H9 (cell line): ENCODE results near the gene PACSIN3. TPM values are rescaled to one million over a fixed set of nuclear protein-coding genes. Genes with fewer than 3 reads are reported as not detected.
A peak's percentile ranks its signal among the peaks of the same experiment; 100 is the strongest.

Source experiments
- DNase-seq: peaks from one replicate; pipeline ENCODE4 v3.0.0-alpha.2; 2017
- H2AFZ ChIP-seq: one replicate; pipeline ENCODE4 v1.6.1; 2013; ENCODE audit warnings: mild to moderate bottlenecking, low read length, control low read depth, moderate library complexity
- H2AK5ac ChIP-seq: 2 replicates; pipeline ENCODE4 v1.6.1; 2013; ENCODE audit warnings: low read length, control low read depth, mixed read lengths; ENCODE audit not compliant: insufficient read length
- H2BK120ac ChIP-seq: one replicate; pipeline ENCODE4 v1.6.1; 2013; ENCODE audit warnings: low read depth, mild to moderate bottlenecking, low read length, control low read depth, inconsistent platforms; ENCODE audit not compliant: poor library complexity, severe bottlenecking
- H2BK12ac ChIP-seq: 2 replicates; pipeline ENCODE4 v1.6.1; 2013; ENCODE audit warnings: low read length, control low read depth, mixed read lengths, low read depth; ENCODE audit not compliant: insufficient read length
- H2BK15ac ChIP-seq: 2 replicates; pipeline ENCODE4 v1.6.1; 2013; ENCODE audit warnings: low read depth, low read length, control low read depth
- H2BK20ac ChIP-seq: one replicate; pipeline ENCODE4 v1.6.1; 2013; ENCODE audit warnings: low read depth, mild to moderate bottlenecking, low read length, control low read depth, inconsistent platforms; ENCODE audit not compliant: poor library complexity, severe bottlenecking
- H2BK5ac ChIP-seq: 2 replicates; pipeline ENCODE4 v1.6.1; 2013; ENCODE audit warnings: low read length, control low read depth, mixed read lengths; ENCODE audit not compliant: insufficient read length
- H3K14ac ChIP-seq: 2 replicates; pipeline ENCODE4 v1.6.1; 2013; ENCODE audit warnings: low read length, control low read depth; ENCODE audit not compliant: insufficient read depth
- H3K18ac ChIP-seq: 2 replicates; pipeline ENCODE4 v1.6.1; 2013; ENCODE audit warnings: low read depth, mild to moderate bottlenecking, mixed read lengths, low read length, control low read depth; ENCODE audit not compliant: insufficient read length
- H3K23ac ChIP-seq: 2 replicates; pipeline ENCODE4 v1.6.1; 2013; ENCODE audit warnings: low read length, control low read depth, mixed read lengths, low read depth; ENCODE audit not compliant: insufficient read length
- H3K23me2 ChIP-seq: 2 replicates; pipeline ENCODE4 v1.6.1; 2013; ENCODE audit warnings: low read depth, mild to moderate bottlenecking, mixed read lengths, low read length, control low read depth; ENCODE audit not compliant: insufficient read length, poor library complexity, severe bottlenecking
- H3K27ac ChIP-seq: 2 replicates; pipeline ENCODE4 v1.5.1; 2013; ENCODE audit warnings: low read length, control low read depth, mixed read lengths, low read depth; ENCODE audit not compliant: insufficient read length
- H3K27me3 ChIP-seq: 2 replicates; pipeline ENCODE4 v1.6.1; 2013; ENCODE audit warnings: low read length, control low read depth, inconsistent platforms; ENCODE audit not compliant: insufficient read depth
- H3K4ac ChIP-seq: 2 replicates; pipeline ENCODE4 v1.6.1; 2013; ENCODE audit warnings: low read depth, mild to moderate bottlenecking, control low read depth, inconsistent platforms, low read length, moderate library complexity
- H3K4me1 ChIP-seq: 2 replicates; pipeline ENCODE4 v1.6.1; 2013; ENCODE audit warnings: low read length, control low read depth, inconsistent platforms; ENCODE audit not compliant: insufficient read depth
- H3K4me2 ChIP-seq: 2 replicates; pipeline ENCODE4 v1.6.1; 2013; ENCODE audit warnings: low read length, control low read depth, mixed read lengths; ENCODE audit not compliant: insufficient read length, insufficient read depth
- H3K56ac ChIP-seq: 2 replicates; pipeline ENCODE4 v1.6.1; 2013; ENCODE audit warnings: low read depth, mild to moderate bottlenecking, mixed read lengths, low read length, control low read depth; ENCODE audit not compliant: insufficient read length
- H3K79me1 ChIP-seq: 2 replicates; pipeline ENCODE4 v1.6.1; 2013; ENCODE audit warnings: low read depth, mild to moderate bottlenecking, moderate library complexity, low read length, control low read depth, inconsistent platforms; ENCODE audit not compliant: insufficient read depth, poor library complexity, severe bottlenecking
- H3K79me2 ChIP-seq: 2 replicates; pipeline ENCODE4 v1.6.1; 2013; ENCODE audit warnings: low read length, control low read depth, inconsistent platforms; ENCODE audit not compliant: insufficient read depth
- H3K9ac ChIP-seq: 2 replicates; pipeline ENCODE4 v1.6.1; 2013; ENCODE audit warnings: low read length, control low read depth, mixed read lengths; ENCODE audit not compliant: insufficient read length; ENCODE audit errors: extremely low read depth
- H3K9me3 ChIP-seq: one replicate; pipeline ENCODE4 v1.6.1; 2013; ENCODE audit warnings: low read depth, low read length, inconsistent platforms; ENCODE audit not compliant: control insufficient read depth
- H3T11ph ChIP-seq: one replicate; pipeline ENCODE4 v1.6.1; 2013; ENCODE audit warnings: mild to moderate bottlenecking, low read length, control low read depth, inconsistent platforms
- H4K20me1 ChIP-seq: one replicate; pipeline ENCODE4 v1.6.1; 2013; ENCODE audit not compliant: control insufficient read depth, insufficient read length, insufficient read depth
- H4K5ac ChIP-seq: 2 replicates; pipeline ENCODE4 v1.6.1; 2013; ENCODE audit warnings: low read depth, mild to moderate bottlenecking, mixed read lengths, low read length, control low read depth; ENCODE audit not compliant: insufficient read length
- H4K8ac ChIP-seq: replicated peaks from 2 replicates; pipeline ENCODE4 v1.6.1; 2013; ENCODE audit warnings: low read length, control low read depth, mixed read lengths, low read depth; ENCODE audit not compliant: insufficient read length
- H4K91ac ChIP-seq: 2 replicates; pipeline ENCODE4 v1.6.1; 2013; ENCODE audit warnings: low read depth, mild to moderate bottlenecking, moderate library complexity, mixed read lengths, low read length, control low read depth; ENCODE audit not compliant: insufficient read length
- H3K27ac Mint-ChIP-seq, 3 experiments: 2 replicates in 2 of 3; 3 replicates in 1 of 3; pipeline ENCODE4 v1.8.0; 2020 to 2021; ENCODE audit warnings: mixed read lengths in 3 of 3, mild to moderate bottlenecking in 1 of 3, moderate library complexity in 1 of 3
- H3K27me3 Mint-ChIP-seq: 2 replicates; pipeline ENCODE4 v1.8.0; 2021; ENCODE audit warnings: low read depth, mild to moderate bottlenecking, moderate library complexity, mixed read lengths
- H3K36me3 Mint-ChIP-seq, 3 experiments: 2 replicates in 2 of 3; 3 replicates in 1 of 3; pipeline ENCODE4 v1.8.0; 2020 to 2021; ENCODE audit warnings: low read depth in 3 of 3, mixed read lengths in 3 of 3; ENCODE audit not compliant: insufficient read depth in 1 of 3
- H3K4me1 Mint-ChIP-seq, 2 experiments: 2 replicates each; pipeline ENCODE4 v1.8.0; 2020; ENCODE audit warnings: mixed read lengths in 2 of 2
- H3K4me3 Mint-ChIP-seq, 2 experiments: 2 replicates in 1 of 2; 3 replicates in 1 of 2; pipeline ENCODE4 v1.8.0; 2020 to 2021; ENCODE audit warnings: mild to moderate bottlenecking in 2 of 2, mixed read lengths in 2 of 2, moderate library complexity in 1 of 2
- H3K9me3 Mint-ChIP-seq, 2 experiments: 2 replicates in 1 of 2; 3 replicates in 1 of 2; pipeline ENCODE4 v1.8.0; 2020; ENCODE audit warnings: mild to moderate bottlenecking in 2 of 2, mixed read lengths in 2 of 2, moderate library complexity in 1 of 2
- WGBS: extraction: QIAGEN DNeasy Blood & Tissue Kit; methylation state at CpG from one replicate; pipeline ENCODE4 v1.1.7; 2013; ENCODE audit warnings: missing lambda C conversion rate, low lambda C conversion rate, mixed read lengths; ENCODE audit not compliant: insufficient read length; ENCODE audit errors: extremely low coverage; 5-methylcytosine and 5-hydroxymethylcytosine counted together
- total RNA-seq: library from RNA; stranded (reverse); gene quantifications from 2 replicates; pipeline ENCODE4 v1.2.1, GENCODE V29; 2021
- TF ChIP-seq, protein P1 (sequence below): fragments of 200-600 bp; sonication (generic); conservative IDR thresholded peaks from 3 replicates; pipeline ENCODE4 v1.8.0; 2021; ENCODE audit warnings: antibody characterized with exemption, mild to moderate bottlenecking

Gene PACSIN3
- total RNA-seq, 1 experiment from 2014 or later: 63.0 TPM

DNA sequence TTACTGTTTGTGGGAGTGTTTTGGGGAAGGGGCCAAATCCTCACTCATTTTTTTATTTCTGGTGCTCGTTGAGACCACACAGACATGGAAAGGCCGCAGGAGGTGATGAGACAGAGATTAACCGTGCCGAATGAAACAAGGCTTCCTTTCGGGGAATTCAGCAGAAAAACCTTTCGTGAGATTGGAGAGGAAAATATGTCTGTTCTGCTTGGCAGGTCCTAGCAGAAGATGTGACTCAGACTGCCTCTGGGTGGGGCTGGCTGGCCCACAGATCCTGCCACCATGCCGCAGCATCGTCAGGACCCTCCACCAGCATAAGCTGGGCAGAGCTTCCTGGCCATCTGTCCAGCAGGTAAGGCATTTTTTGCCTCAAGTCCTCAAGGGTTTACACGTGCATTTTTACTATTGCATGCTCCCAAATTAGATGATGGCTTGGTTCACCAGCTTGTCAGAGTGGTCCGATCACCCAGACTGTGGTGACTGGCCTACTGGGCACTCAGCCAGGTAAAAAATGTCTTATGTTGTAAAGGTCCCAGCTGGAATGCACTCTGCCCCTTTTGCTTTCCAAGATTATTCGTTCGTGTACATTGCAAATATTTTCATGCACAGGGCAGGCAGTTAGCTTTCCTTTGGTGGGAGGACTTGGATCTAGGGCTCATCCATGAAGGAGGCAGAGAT, 30.0 kb upstream of the PACSIN3 start:
- no peak overlapping the region for H3K4ac ChIP-seq
- TF ChIP-seq, protein P1, sequence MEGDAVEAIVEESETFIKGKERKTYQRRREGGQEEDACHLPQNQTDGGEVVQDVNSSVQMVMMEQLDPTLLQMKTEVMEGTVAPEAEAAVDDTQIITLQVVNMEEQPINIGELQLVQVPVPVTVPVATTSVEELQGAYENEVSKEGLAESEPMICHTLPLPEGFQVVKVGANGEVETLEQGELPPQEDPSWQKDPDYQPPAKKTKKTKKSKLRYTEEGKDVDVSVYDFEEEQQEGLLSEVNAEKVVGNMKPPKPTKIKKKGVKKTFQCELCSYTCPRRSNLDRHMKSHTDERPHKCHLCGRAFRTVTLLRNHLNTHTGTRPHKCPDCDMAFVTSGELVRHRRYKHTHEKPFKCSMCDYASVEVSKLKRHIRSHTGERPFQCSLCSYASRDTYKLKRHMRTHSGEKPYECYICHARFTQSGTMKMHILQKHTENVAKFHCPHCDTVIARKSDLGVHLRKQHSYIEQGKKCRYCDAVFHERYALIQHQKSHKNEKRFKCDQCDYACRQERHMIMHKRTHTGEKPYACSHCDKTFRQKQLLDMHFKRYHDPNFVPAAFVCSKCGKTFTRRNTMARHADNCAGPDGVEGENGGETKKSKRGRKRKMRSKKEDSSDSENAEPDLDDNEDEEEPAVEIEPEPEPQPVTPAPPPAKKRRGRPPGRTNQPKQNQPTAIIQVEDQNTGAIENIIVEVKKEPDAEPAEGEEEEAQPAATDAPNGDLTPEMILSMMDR: no peak

More for the DNA sequence above, 30.0 kb upstream of the PACSIN3 start:
- no peak overlapping the region for H3T11ph ChIP-seq
- H3K27me3 ChIP-seq: no peaks in the 10 kb centered on the region
- H3K18ac ChIP-seq: no peak overlapping the region
- H3K27ac ChIP-seq: no peak overlapping the region
- H2BK5ac ChIP-seq: no peak overlapping the region
- no peaks in the 10 kb centered on the region for H3K9me3 ChIP-seq
- H2AK5ac ChIP-seq: no peak overlapping the region
- Mint-ChIP-seq H3K36me3 (peaks cover 0 to 31% (median 25%) of the 10 kb centered on the region in 3 experiments; a peak in 5 of 7 replicates), H3K4me3 (peak overlapping the region; percentile 85 to 90), H3K27ac (peak overlapping the region in 2 of 3 experiments; percentile 98 to 100; a peak in 3 of 7 replicates), H3K4me1 (peaks cover 28 to 29% of the 10 kb centered on the region in 2 experiments), H3K9me3 (no peaks in the 10 kb centered on the region), H3K27me3 (no peaks in the 10 kb centered on the region)
- no peaks in the 10 kb centered on the region; the same call in 1 of the 2 replicates for H3K4me1 ChIP-seq
- H2BK20ac ChIP-seq: no peak overlapping the region
- no peak overlapping the region for H4K91ac ChIP-seq
- H4K5ac ChIP-seq: no peak overlapping the region
- H3K79me2 ChIP-seq: peaks cover 2% of the 10 kb centered on the region; the same call in 1 of the 2 replicates
- peaks cover 20% of the 10 kb centered on the region for H3K23me2 ChIP-seq
- H2BK12ac ChIP-seq: no peak overlapping the region
- no peak overlapping the region for H4K8ac ChIP-seq
- no peak overlapping the region for H3K23ac ChIP-seq
- DNase-seq: no peak
- H2BK15ac ChIP-seq: no peak overlapping the region
- no peak overlapping the region for H3K56ac ChIP-seq
- no peak overlapping the region for H2AFZ ChIP-seq
- H3K9ac ChIP-seq: peak overlapping the region; percentile 98
- no peaks in the 10 kb centered on the region for H4K20me1 ChIP-seq
- H3K79me1 ChIP-seq: no peaks in the 10 kb centered on the region
- no peak overlapping the region for H3K14ac ChIP-seq
- WGBS: no CpG with 5 or more reads among the region's 12 CpGs
- no peak overlapping the region for H2BK120ac ChIP-seq
- peak overlapping the region; percentile 90 for H3K4me2 ChIP-seq
